ENCODE results near the gene FGA. TPM values are rescaled to one million over a fixed set of nuclear protein-coding genes. Genes with fewer than 3 reads are reported as not detected.

The FGA gene
- total RNA-seq (2021) (not detected in 2 replicates), Bru-seq, nascent RNA (not detected), BruChase-seq, experiment 1, labeled RNA remaining after a 2-hour chase (not detected), BruChase-seq, experiment 2, labeled RNA remaining after a 6-hour chase (not detected)
- long read RNA-seq: 0 reads

GRCh38 chr4:154590329-154591006, at the start of gene FGA:
FGA (minus strand) TSS chr4:154590742; CDS start chr4:154590687, 55 bp downstream.
- no peaks in the 10 kb centered on the region for H3K79me2 ChIP-seq (ENCODE audit: low read depth)
- ChIA-PET POLR2A (ENCODE audit: unreplicated experiment) (no interaction called here), CTCF (no interaction called here)
- no peak within 1 kb of the TSS for H3K4me2 ChIP-seq
- no peaks in the 10 kb centered on the region for H3K9me2 ChIP-seq (ENCODE audit: insufficient read depth)
- no peaks in the 10 kb centered on the region for H4K20me1 ChIP-seq (ENCODE audit: insufficient read depth)
- H2AFZ ChIP-seq: no peak within 1 kb of the TSS
- DNase-seq: no peak
- H3K36me3 ChIP-seq (ENCODE audit: low read depth): no peaks in the 10 kb centered on the region
- H3K27me3 ChIP-seq (ENCODE audit: insufficient read depth, low read depth): no peaks in the 10 kb centered on the region
- TF ChIP-seq CTCF (conservative IDR thresholded peaks at IDR 0.05) (no peak), EZH2 (IDR thresholded peaks at IDR 0.05; ENCODE audit: low read depth) (no peak)
- H3F3A ChIP-seq (ENCODE audit: insufficient read depth, low read depth): no peaks in the 10 kb centered on the region
- H3K4me1 ChIP-seq (replicated peaks; ENCODE audit: insufficient read depth): no peaks in the 10 kb centered on the region
- H3K9me3 ChIP-seq (ENCODE audit: insufficient read depth, low read depth): no peaks in the 10 kb centered on the region
- intact Hi-C loops (cut with micrococcal nuclease; ENCODE audit: unreplicated experiment): no loop called here
- H3K4me3 ChIP-seq: no peak within 1 kb of the TSS
- no TSS peak for BruUV-seq (replicated peaks)
- no peak within 1 kb of the TSS for H3K27ac ChIP-seq

GRCh38 chr4:154634058-154634457, 43.5 kb upstream of the FGA start:
- Histone ChIP-seq H3K27ac (no peak overlapping the region), H3K4me1 (replicated peaks; ENCODE audit: insufficient read depth) (no peaks in the 10 kb centered on the region), H4K20me1 (ENCODE audit: insufficient read depth) (no peaks in the 10 kb centered on the region), H2AFZ (no peak overlapping the region), H3K27me3 (ENCODE audit: insufficient read depth, low read depth) (no peaks in the 10 kb centered on the region), H3K9me3 (ENCODE audit: insufficient read depth, low read depth) (no peaks in the 10 kb centered on the region), H3K4me3 (no peak overlapping the region), H3K9me2 (ENCODE audit: insufficient read depth) (no peaks in the 10 kb centered on the region), H3K36me3 (ENCODE audit: low read depth) (no peaks in the 10 kb centered on the region), H3K4me2 (no peak overlapping the region), H3F3A (ENCODE audit: insufficient read depth, low read depth) (no peaks in the 10 kb centered on the region), H3K79me2 (ENCODE audit: low read depth) (no peaks in the 10 kb centered on the region)
- no TSS peak for BruUV-seq (replicated peaks)
- intact Hi-C loops (cut with micrococcal nuclease; ENCODE audit: unreplicated experiment): no loop called here
- no peak for TF ChIP-seq CTCF (conservative IDR thresholded peaks at IDR 0.05)
- no peak for TF ChIP-seq EZH2 (IDR thresholded peaks at IDR 0.05; ENCODE audit: low read depth)
- ChIA-PET CTCF (no interaction called here), POLR2A (ENCODE audit: unreplicated experiment) (no interaction called here)
- DNase-seq: no peak

GRCh38 chr4:154631828-154632227, 41.3 kb upstream of the FGA start:
- Histone ChIP-seq H4K20me1 (ENCODE audit: insufficient read depth) (no peaks in the 10 kb centered on the region), H3K4me3 (no peak overlapping the region), H2AFZ (no peak overlapping the region), H3K36me3 (ENCODE audit: low read depth) (no peaks in the 10 kb centered on the region), H3K27ac (no peak overlapping the region), H3K9me3 (ENCODE audit: insufficient read depth, low read depth) (no peaks in the 10 kb centered on the region), H3K79me2 (ENCODE audit: low read depth) (no peaks in the 10 kb centered on the region), H3K4me1 (replicated peaks; ENCODE audit: insufficient read depth) (no peaks in the 10 kb centered on the region), H3K9me2 (ENCODE audit: insufficient read depth) (no peaks in the 10 kb centered on the region), H3K27me3 (ENCODE audit: insufficient read depth, low read depth) (no peaks in the 10 kb centered on the region), H3F3A (ENCODE audit: insufficient read depth, low read depth) (no peaks in the 10 kb centered on the region), H3K4me2 (no peak overlapping the region)
- no peak for DNase-seq
- intact Hi-C loops (cut with micrococcal nuclease; ENCODE audit: unreplicated experiment): no loop called here
- ChIA-PET POLR2A (ENCODE audit: unreplicated experiment) (no interaction called here), CTCF (no interaction called here)
- no TSS peak for BruUV-seq (replicated peaks)
- TF ChIP-seq EZH2 (IDR thresholded peaks at IDR 0.05; ENCODE audit: low read depth) (no peak), CTCF (conservative IDR thresholded peaks at IDR 0.05) (no peak)
